Stimulated activated CD4-positive, alpha-beta T cell treated with anti-CD3 and anti-CD28 coated beads, Interleukin-1b, Interleukin-23, amount 100 ng/mL, for 1 hour (primary cell): ENCODE results near the gene SNX32.

Experiments
- DNase-seq, 2 donors: peaks; one replicate each; pipeline ENCODE4 v3.0.0-alpha.2; 2020; ENCODE audit warnings: low read depth in 2 of 2

Gene SNX32

GRCh38 chr11:65833297-65834030 is at the start of gene SNX32:
Gene SNX32, plus strand, starts transcription at chr11:65833963. Its CDS starts 103 bp downstream, at chr11:65834066.
- DNase-seq: peak; percentile 83 to 85

GRCh38 chr11:65785319-65786007 is 48.3 kb upstream of the SNX32 start:
- no peak for DNase-seq

- DNase-seq: no peak
These were observed 47.6 kb upstream of the SNX32 start for GRCh38 chr11:65786008-65786785.

GRCh38 chr11:65786786-65787636 is 46.8 kb upstream of the SNX32 start, which contains the start of gene OVOL1:
Gene OVOL1, plus strand, starts transcription at chr11:65787063. Its CDS starts 311 bp downstream, at chr11:65787374.
- no peak for DNase-seq

GRCh38 chr11:65787649-65788622 is 45.8 kb upstream of the SNX32 start:
- no peak for DNase-seq

GRCh38 chr11:65788821-65789220 is 44.9 kb upstream of the SNX32 start:
- DNase-seq: no peak

- DNase-seq: no peak
These were observed 44.3 kb upstream of the SNX32 start for GRCh38 chr11:65789230-65790103.

GRCh38 chr11:65790104-65790901 is 43.5 kb upstream of the SNX32 start:
- DNase-seq: no peak

GRCh38 chr11:65790902-65791650 is 42.7 kb upstream of the SNX32 start:
- no peak for DNase-seq

- DNase-seq: no peak
These were observed 42.0 kb upstream of the SNX32 start for GRCh38 chr11:65791719-65792213.

GRCh38 chr11:65792456-65792855 is 41.3 kb upstream of the SNX32 start:
- no peak for DNase-seq

GRCh38 chr11:65793144-65793581 is 40.6 kb upstream of the SNX32 start:
- DNase-seq: no peak

GRCh38 chr11:65793625-65794400 is 40.0 kb upstream of the SNX32 start:
- DNase-seq: no peak

GRCh38 chr11:65794570-65795510 is 38.9 kb upstream of the SNX32 start:
- DNase-seq: no peak
